ENCODE data around the gene MYORG. TPM values are rescaled to one million over a fixed set of nuclear protein-coding genes. Genes with fewer than 3 reads are reported as not detected.

Gene MYORG
- total and polyA plus RNA-seq, 4 donors, result 1.6 to 9.6 (median 4.1) TPM

- Histone ChIP-seq H3K27ac (ENCODE audit: low read depth in 1 of 2, low read length in 2 of 2) (no peak overlapping the region), H3K4me1 (ENCODE audit: control insufficient read depth in 1 of 2, insufficient read depth in 2 of 2, low read length in 2 of 2) (no peaks in the 10 kb centered on the region), H3K4me3 (ENCODE audit: low read length in 2 of 2) (peak overlapping the region; percentile 11 to 17), H3K27me3 (ENCODE audit: control insufficient read depth in 1 of 2, insufficient read depth in 2 of 2, low read length in 1 of 2) (no peaks in the 10 kb centered on the region), H3K9me3 (ENCODE audit: control insufficient read depth, low read length) (no peaks in the 10 kb centered on the region), H3K36me3 (ENCODE audit: control insufficient read depth in 1 of 2, insufficient read depth in 2 of 2, low read length in 1 of 2) (no peaks in the 10 kb centered on the region)
- peak; percentile 86 to 94 for DNase-seq
- intact Hi-C loops (cut with DNase I), result no loop called here
- ATAC-seq (ENCODE audit: low FRiP score), result peak; percentile 88
- 4 to 6% methylated on average over 49 to 59 of the region's 59 CpGs for WGBS, 2 donors
These were observed 4.0 kb upstream of the MYORG start for GRCh38 chr9:34380511-34381315.

DNA sequence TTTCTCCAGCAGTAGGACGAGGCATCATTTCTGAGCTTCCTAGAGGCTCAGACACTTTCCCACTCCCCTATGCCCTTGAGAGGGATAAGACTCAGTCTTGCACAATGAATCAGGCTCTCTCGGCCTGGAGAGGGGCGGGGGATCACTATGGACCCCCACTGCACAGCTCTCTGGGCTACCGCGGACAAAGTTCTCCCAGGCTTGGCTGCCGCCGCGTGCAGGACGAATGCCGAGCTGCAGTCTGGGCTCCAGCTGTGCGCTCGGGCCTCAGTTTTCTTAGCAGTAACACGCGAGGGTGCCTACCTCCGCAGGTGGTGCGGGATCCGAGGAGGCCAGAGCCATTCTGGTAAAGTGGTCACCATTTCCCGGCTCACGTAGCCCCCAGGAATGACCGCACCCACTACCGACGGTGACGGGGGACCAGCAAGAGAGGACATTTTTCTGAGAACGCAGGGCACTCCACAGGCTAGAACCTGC, 3.4 kb upstream of the MYORG start:
- H3K27me3 ChIP-seq (ENCODE audit: control insufficient read depth in 1 of 2, insufficient read depth in 2 of 2, low read length in 1 of 2), result no peaks in the 10 kb centered on the region
- intact Hi-C loops (cut with DNase I), result no loop called here
- no peaks in the 10 kb centered on the region for H3K9me3 ChIP-seq (ENCODE audit: control insufficient read depth, low read length)
- H3K4me1 ChIP-seq (ENCODE audit: control insufficient read depth in 1 of 2, insufficient read depth in 2 of 2, low read length in 2 of 2), result no peaks in the 10 kb centered on the region
- DNase-seq, result peak in 1 of 2 donors; percentile 57
- H3K36me3 ChIP-seq (ENCODE audit: control insufficient read depth in 1 of 2, insufficient read depth in 2 of 2, low read length in 1 of 2), result no peaks in the 10 kb centered on the region
- H3K4me3 ChIP-seq (ENCODE audit: low read length in 2 of 2), result no peak overlapping the region
- no peak overlapping the region for H3K27ac ChIP-seq (ENCODE audit: low read depth in 1 of 2, low read length in 2 of 2)
- 44% methylated on average over 24 of the region's 24 CpGs for WGBS, 2 donors
- no peak for ATAC-seq (ENCODE audit: low FRiP score)

- DNase-seq (peak; percentile 91 to 95), ATAC-seq (ENCODE audit: low FRiP score) (peak; percentile 85)
- Histone ChIP-seq H3K27me3 (ENCODE audit: control insufficient read depth in 1 of 2, insufficient read depth in 2 of 2, low read length in 1 of 2) (no peaks in the 10 kb centered on the region), H3K27ac (ENCODE audit: low read depth in 1 of 2, low read length in 2 of 2) (no peak overlapping the region), H3K36me3 (ENCODE audit: control insufficient read depth in 1 of 2, insufficient read depth in 2 of 2, low read length in 1 of 2) (no peaks in the 10 kb centered on the region), H3K4me3 (ENCODE audit: low read length in 2 of 2) (no peak overlapping the region), H3K9me3 (ENCODE audit: control insufficient read depth, low read length) (no peaks in the 10 kb centered on the region), H3K4me1 (ENCODE audit: control insufficient read depth in 1 of 2, insufficient read depth in 2 of 2, low read length in 2 of 2) (no peaks in the 10 kb centered on the region)
- intact Hi-C loops (cut with DNase I), result loop anchor here (1.0 to 5.0 kb wide), 3 partner anchors 47 to 127 kb away; no protein-coding TSS in a partner anchor
- 5 to 8% methylated on average over 35 of the region's 35 CpGs for WGBS, 2 donors
These were observed 2.8 kb upstream of the MYORG start for GRCh38 chr9:34379334-34380033.

DNA sequence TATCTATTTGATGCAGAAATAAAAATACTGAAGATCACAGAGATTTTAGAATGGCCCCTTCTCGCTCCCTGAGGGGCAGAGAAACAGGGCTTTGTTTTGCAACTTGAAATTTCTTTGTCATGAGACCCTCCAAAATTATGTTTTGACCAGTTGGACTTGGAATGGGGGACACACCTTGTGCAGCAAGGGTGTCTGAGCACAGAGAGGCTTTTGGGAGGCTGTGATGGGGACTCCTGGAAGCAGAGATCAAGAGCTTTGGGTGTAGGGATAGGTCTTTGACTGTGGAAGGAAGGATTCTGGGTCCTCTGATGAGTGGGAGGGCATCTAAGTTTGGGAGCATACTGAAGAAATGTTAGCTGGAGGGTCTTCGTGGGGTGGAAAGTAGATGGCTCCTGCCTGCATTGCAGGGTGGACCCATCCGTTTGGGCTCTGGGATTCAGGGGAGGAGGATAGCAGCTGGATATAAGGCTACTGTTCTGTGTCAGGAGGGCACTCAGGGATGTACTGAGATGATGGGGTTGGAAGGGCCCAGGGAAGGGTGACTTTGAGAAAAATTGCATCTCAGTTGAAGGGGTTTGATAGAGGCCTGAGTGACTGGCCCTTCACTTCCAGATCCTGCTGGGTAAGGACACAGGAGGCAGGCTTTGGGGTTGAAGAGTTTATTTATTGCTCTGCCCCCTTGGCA, 1.8 kb upstream of the MYORG start:
- no peaks in the 10 kb centered on the region for H3K27me3 ChIP-seq (ENCODE audit: control insufficient read depth in 1 of 2, insufficient read depth in 2 of 2, low read length in 1 of 2)
- H3K9me3 ChIP-seq (ENCODE audit: control insufficient read depth, low read length), result no peaks in the 10 kb centered on the region
- DNase-seq, result no peak
- ATAC-seq (ENCODE audit: low FRiP score), result no peak
- no peak overlapping the region for H3K4me3 ChIP-seq (ENCODE audit: low read length in 2 of 2)
- no peak overlapping the region for H3K27ac ChIP-seq (ENCODE audit: low read depth in 1 of 2, low read length in 2 of 2)
- H3K36me3 ChIP-seq (ENCODE audit: control insufficient read depth in 1 of 2, insufficient read depth in 2 of 2, low read length in 1 of 2), result no peaks in the 10 kb centered on the region
- 95 to 96% methylated on average over 3 of the region's 3 CpGs for WGBS, 2 donors
- H3K4me1 ChIP-seq (ENCODE audit: control insufficient read depth in 1 of 2, insufficient read depth in 2 of 2, low read length in 2 of 2), result no peaks in the 10 kb centered on the region
- intact Hi-C loops (cut with DNase I), result loop anchor here (1.0 to 5.0 kb wide), 3 partner anchors 46 to 126 kb away; no protein-coding TSS in a partner anchor

DNA sequence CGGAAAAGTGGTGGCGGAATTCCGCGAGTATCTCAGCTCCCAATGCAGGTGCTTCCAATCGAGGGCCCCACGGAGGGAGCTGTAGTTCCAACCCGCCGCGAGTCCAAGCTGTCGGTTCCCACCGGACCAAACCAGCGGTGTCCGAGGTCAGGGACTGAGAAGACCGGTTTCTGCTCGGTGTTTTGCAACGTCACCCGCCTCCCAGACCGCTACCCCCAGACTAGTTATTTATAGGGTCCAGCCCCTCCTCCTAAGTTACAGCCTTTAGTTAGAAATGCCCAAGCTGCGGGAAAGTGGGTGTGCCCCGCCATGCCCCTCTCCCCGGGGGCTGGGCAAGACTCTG, 677 bp upstream of the MYORG start:
- peak overlapping the region; percentile 39 to 56 for H3K4me3 ChIP-seq (ENCODE audit: low read length in 2 of 2)
- peak; percentile 56 to 80 for DNase-seq
- WGBS, 2 donors, result 0 to 1% methylated on average over 21 of the region's 21 CpGs
- no peaks in the 10 kb centered on the region for H3K4me1 ChIP-seq (ENCODE audit: control insufficient read depth in 1 of 2, insufficient read depth in 2 of 2, low read length in 2 of 2)
- H3K27ac ChIP-seq (ENCODE audit: low read depth in 1 of 2, low read length in 2 of 2), result no peak overlapping the region
- ATAC-seq (ENCODE audit: low FRiP score), result no peak
- H3K36me3 ChIP-seq (ENCODE audit: control insufficient read depth in 1 of 2, insufficient read depth in 2 of 2, low read length in 1 of 2), result no peaks in the 10 kb centered on the region
- H3K27me3 ChIP-seq (ENCODE audit: control insufficient read depth in 1 of 2, insufficient read depth in 2 of 2, low read length in 1 of 2), result no peaks in the 10 kb centered on the region
- H3K9me3 ChIP-seq (ENCODE audit: control insufficient read depth, low read length), result no peaks in the 10 kb centered on the region
- intact Hi-C loops (cut with DNase I), result loop anchor here in 1 of 2 donors (1.0 to 5.0 kb wide), 2 partner anchors 48 to 125 kb away; partner anchors contain the start of genes KIF24 and NUDT2

DNA sequence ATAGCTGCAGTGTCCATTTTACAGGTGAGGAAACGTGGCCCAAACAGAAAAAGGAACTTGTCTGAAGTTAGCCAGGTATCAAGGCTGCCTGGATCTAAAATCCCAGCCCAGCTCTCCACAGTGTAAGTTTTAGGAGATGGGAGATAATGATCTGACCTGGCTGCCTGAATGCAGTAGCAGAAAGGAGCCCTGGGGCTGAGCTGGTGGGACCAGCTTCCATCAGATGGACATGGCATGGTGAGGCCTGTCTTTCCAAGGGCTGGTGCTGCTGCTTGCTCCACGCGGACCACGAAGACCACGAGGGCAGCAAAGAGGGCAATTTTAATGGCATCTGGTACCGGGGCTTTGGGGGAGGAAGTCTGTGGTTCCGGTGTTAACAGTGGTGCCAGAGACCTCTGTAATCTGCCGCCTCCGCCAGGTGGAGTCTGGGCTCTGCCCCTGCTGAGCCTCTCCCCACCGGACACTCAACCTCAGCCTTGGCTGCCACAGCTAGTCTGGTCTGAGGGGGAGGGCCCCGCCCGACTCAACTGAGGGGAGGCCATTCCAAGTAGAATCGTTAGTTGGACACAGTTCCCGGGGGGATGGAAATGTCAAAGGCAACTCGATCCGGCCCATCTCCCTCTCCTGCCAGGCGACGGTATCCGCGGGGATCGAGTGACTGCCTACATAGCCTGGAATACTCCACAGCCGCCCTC, 650 bp downstream of the MYORG start:
- H3K9me3 ChIP-seq (ENCODE audit: control insufficient read depth, low read length), result no peaks in the 10 kb centered on the region
- H3K36me3 ChIP-seq (ENCODE audit: control insufficient read depth in 1 of 2, insufficient read depth in 2 of 2, low read length in 1 of 2), result no peaks in the 10 kb centered on the region
- intact Hi-C loops (cut with DNase I), result loop anchor here in 1 of 2 donors (5.0 kb wide), 1 partner anchor 124 kb away; no protein-coding TSS in a partner anchor
- WGBS, 2 donors, result 10 to 12% methylated on average over 22 of the region's 22 CpGs
- ATAC-seq (ENCODE audit: low FRiP score), result peak; percentile 29
- no peaks in the 10 kb centered on the region for H3K27me3 ChIP-seq (ENCODE audit: control insufficient read depth in 1 of 2, insufficient read depth in 2 of 2, low read length in 1 of 2)
- peak overlapping the region; percentile 14 to 39 for H3K4me3 ChIP-seq (ENCODE audit: low read length in 2 of 2)
- peak; percentile 62 to 80 for DNase-seq
- no peaks in the 10 kb centered on the region for H3K4me1 ChIP-seq (ENCODE audit: control insufficient read depth in 1 of 2, insufficient read depth in 2 of 2, low read length in 2 of 2)
- peak overlapping the region in 1 of 2 donors; percentile 23 for H3K27ac ChIP-seq (ENCODE audit: low read depth in 1 of 2, low read length in 2 of 2)

DNA sequence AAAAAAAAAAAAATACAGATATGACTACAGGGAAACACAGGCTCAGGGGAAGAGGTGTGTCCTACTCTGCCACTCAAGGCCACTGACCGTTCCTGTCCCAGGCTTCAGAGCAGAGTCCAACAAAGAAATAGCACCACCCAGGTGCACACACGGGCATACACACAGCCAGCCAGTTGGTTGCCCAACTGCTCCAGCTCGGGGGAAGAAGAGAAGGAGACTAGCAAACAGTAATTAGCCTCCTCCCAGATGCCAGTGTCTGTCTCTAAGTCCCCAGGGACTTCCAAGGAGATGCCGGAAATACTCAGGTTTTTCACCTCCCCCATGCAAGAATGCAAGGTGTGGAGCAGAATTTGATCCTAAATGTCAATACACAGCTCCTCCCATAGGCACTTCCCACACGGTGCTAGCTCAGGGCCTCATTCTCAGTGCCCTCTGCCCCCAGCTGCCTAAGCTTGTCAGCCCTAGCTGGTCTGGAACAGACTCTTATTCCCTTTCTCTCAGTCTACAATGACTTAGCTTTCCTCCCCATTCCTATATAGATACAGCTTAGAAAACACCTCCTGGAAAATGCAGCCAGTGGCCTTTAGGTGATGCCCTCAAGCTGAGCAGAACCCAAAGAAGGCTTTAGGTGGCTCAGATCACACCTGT, 1.7 kb downstream of the MYORG start:
- DNase-seq (no peak), ATAC-seq (ENCODE audit: low FRiP score) (no peak)
- Histone ChIP-seq H3K27ac (ENCODE audit: low read depth in 1 of 2, low read length in 2 of 2) (no peak overlapping the region), H3K27me3 (ENCODE audit: control insufficient read depth in 1 of 2, insufficient read depth in 2 of 2, low read length in 1 of 2) (no peaks in the 10 kb centered on the region), H3K9me3 (ENCODE audit: control insufficient read depth, low read length) (no peaks in the 10 kb centered on the region), H3K4me1 (ENCODE audit: control insufficient read depth in 1 of 2, insufficient read depth in 2 of 2, low read length in 2 of 2) (no peaks in the 10 kb centered on the region), H3K4me3 (ENCODE audit: low read length in 2 of 2) (no peak overlapping the region), H3K36me3 (ENCODE audit: control insufficient read depth in 1 of 2, insufficient read depth in 2 of 2, low read length in 1 of 2) (peaks cover 0 to 2% of the 10 kb centered on the region in 2 donors)
- intact Hi-C loops (cut with DNase I), result loop anchor here in 1 of 2 donors (5.0 kb wide), 1 partner anchor 123 kb away; no protein-coding TSS in a partner anchor
- WGBS, 2 donors, result 69 to 70% methylated on average over 5 of the region's 5 CpGs

Data from aorta (tissue), 5 donors.